HEK293 (cell line): ENCODE results near the gene ARID3B.
A peak's percentile ranks its signal among the peaks of the same experiment; 100 is the strongest.

Experiments used
- CTCF ChIP-seq: fragments of 450-650 bp; formaldehyde crosslinking; IDR thresholded peaks from 2 replicates; pipeline ENCODE4 v1.5.1; 2016; ENCODE audit warnings: missing biosample characterization, missing genetic modification characterization
- GFI1B ChIP-seq: fragments of 450-650 bp; formaldehyde crosslinking; IDR thresholded peaks from 2 replicates; pipeline ENCODE4 v1.5.1; 2016; ENCODE audit warnings: missing biosample characterization, missing genetic modification characterization
- PRDM10 ChIP-seq: fragments of 450-650 bp; formaldehyde crosslinking; IDR thresholded peaks from 2 replicates; pipeline ENCODE4 v1.5.1; 2016; ENCODE audit warnings: missing biosample characterization, missing genetic modification characterization
- SP3 ChIP-seq: fragments of 450-650 bp; formaldehyde crosslinking; IDR thresholded peaks from 2 replicates; pipeline ENCODE4 v1.5.1; 2016; ENCODE audit warnings: missing biosample characterization, missing genetic modification characterization
- TCF7L2 ChIP-seq: IDR thresholded peaks from 2 replicates; pipeline ENCODE4 v1.6.1; 2011; ENCODE audit warnings: low read depth, mild to moderate bottlenecking, inconsistent platforms, low read length, moderate library complexity, borderline replicate concordance
- ZBTB49 ChIP-seq: fragments of 450-650 bp; formaldehyde crosslinking; IDR thresholded peaks from 2 replicates; pipeline ENCODE4 v1.5.1; 2016; ENCODE audit warnings: missing biosample characterization, missing genetic modification characterization, low read depth
- ZEB2 ChIP-seq: fragments of 450-650 bp; formaldehyde crosslinking; IDR thresholded peaks from 2 replicates; pipeline ENCODE4 v1.5.1; 2016; ENCODE audit warnings: missing biosample characterization, missing genetic modification characterization
- ZNF23 ChIP-seq: fragments of 450-650 bp; formaldehyde crosslinking; IDR thresholded peaks from 2 replicates; pipeline ENCODE4 v1.5.1; 2016; ENCODE audit warnings: missing biosample characterization, missing genetic modification characterization, borderline replicate concordance
- ZNF843 ChIP-seq: fragments of 450-650 bp; formaldehyde crosslinking; IDR thresholded peaks from 2 replicates; pipeline ENCODE4 v1.5.1; 2016; ENCODE audit warnings: missing biosample characterization, missing genetic modification characterization

- TF ChIP-seq ZBTB49 (tag by site-specific recombination) (no peak), GFI1B (no peak), SP3 (peak; percentile 86), ZNF23 (tag by site-specific recombination) (no peak), CTCF (tag by site-specific recombination) (no peak), TCF7L2 (no peak), ZNF843 (tag by site-specific recombination) (no peak), PRDM10 (tag by site-specific recombination) (no peak), ZEB2 (no peak)
These were observed 74.7 kb downstream of the ARID3B start, which contains the start of gene CLK3 for GRCh38 chr15:74615508-74616365.
